K562 (cell line): Measurements from ENCODE around the gene NUDT1. TPM values are rescaled to one million over a fixed set of nuclear protein-coding genes. Genes with fewer than 3 reads are reported as not detected.

Source experiments
- ATAC-seq: fragments of 200-7000 bp; cut with Tn5 transposase; 3 replicates; pipeline ENCODE4 v1.9.1; 2020; ENCODE audit warnings: moderate library complexity
- BruUV-seq: library from RNA; stranded (reverse); fragments of 400-500 nt; replicated peaks from 2 replicates; lab custom pipeline; 2021; lab: Mats Ljungman, UMichigan
- CTCF ChIA-PET: fragments of 300-600 bp; formaldehyde crosslinking; extraction: SDS; loops from one replicate; lab custom pipeline; 2021; ENCODE audit warnings: low intra/inter-chr PET ratio; lab: Yijun Ruan, JAX
- POLR2A ChIA-PET: fragments of 300-600, 350-650 bp; sonication (Branson Sonifier 250); formaldehyde crosslinking; extraction: SDS; loops from one replicate; lab custom pipeline; 2021; ENCODE audit warnings: antibody characterized with exemption, inconsistent platforms; lab: Yijun Ruan, JAX
- DNase-seq, 4 experiments: peaks; one replicate each; pipeline versions ENCODE4 v3.0.0 to v3.0.0-alpha.2; 2011 to 2018; ENCODE audit warnings: low spot score in 3 of 4, mixed read lengths in 3 of 4; ENCODE audit errors: extremely low read depth in 1 of 4
- FAIRE-seq: peaks from 2 replicates; lab custom pipeline; 2011; peaks lifted over from hg19 to GRCh38; lab: Jason Lieb, UNC
- H2AFZ ChIP-seq: 2 replicates; pipeline ENCODE4 v1.6.0; 2011; ENCODE audit warnings: low read depth, low read length, control low read depth, inconsistent platforms
- H3K27ac ChIP-seq: fragments of 200-600 bp; 3 replicates; pipeline ENCODE4 v1.8.0; 2011; ENCODE audit warnings: low read depth, mild to moderate bottlenecking, control low read depth, inconsistent platforms, low read length, moderate library complexity, mixed read lengths; ENCODE audit errors: extremely low read depth
- H3K27me3 ChIP-seq, 2 experiments: fragments of 300-600 bp in 1 of 2; 2 replicates in 1 of 2; 3 replicates in 1 of 2; pipeline versions ENCODE4 v1.6.0 to v1.8.0; 2011; ENCODE audit warnings: inconsistent platforms in 2 of 2, low read length in 2 of 2, mild to moderate bottlenecking in 1 of 2, mixed read lengths in 1 of 2, moderate library complexity in 1 of 2; ENCODE audit not compliant: control insufficient read depth in 2 of 2, insufficient read depth in 2 of 2
- H3K36me3 ChIP-seq: fragments of 300-600 bp; 3 replicates; pipeline ENCODE4 v1.8.0; 2011; ENCODE audit warnings: mild to moderate bottlenecking, low read length, inconsistent platforms; ENCODE audit not compliant: control insufficient read depth, insufficient read depth
- H3K4me1 ChIP-seq, 2 experiments: fragments of 200-600 bp in 1 of 2; replicated peaks in 1 of 2; 2 replicates in 1 of 2; 3 replicates in 1 of 2; pipeline versions ENCODE4 v1.5.1 to v1.8.0; 2011; ENCODE audit warnings: inconsistent platforms in 2 of 2, low read length in 2 of 2, mild to moderate bottlenecking in 1 of 2, mixed read lengths in 1 of 2, moderate library complexity in 1 of 2; ENCODE audit not compliant: control insufficient read depth in 2 of 2, insufficient read depth in 2 of 2
- H3K4me2 ChIP-seq: 2 replicates; pipeline ENCODE4 v1.6.1; 2011; ENCODE audit warnings: low read length, control low read depth, inconsistent platforms, mixed read lengths; ENCODE audit not compliant: insufficient read depth
- H3K4me3 ChIP-seq: fragments of 200-600 bp; sonication (generic), shearing (Covaris generic); 2 replicates; pipeline ENCODE4 v1.5.1; 2016; ENCODE audit warnings: control low read depth, inconsistent platforms
- H3K79me2 ChIP-seq: fragments of 200-600 bp; 3 replicates; pipeline ENCODE4 v1.8.0; 2011; ENCODE audit warnings: low read length, inconsistent platforms; ENCODE audit not compliant: control insufficient read depth, insufficient read depth
- H3K9ac ChIP-seq, 2 experiments: 2 replicates each; pipeline versions ENCODE4 v1.6.0 to v1.6.1; 2011; ENCODE audit warnings: low read depth in 2 of 2, low read length in 2 of 2, control low read depth in 1 of 2, inconsistent platforms in 1 of 2, mild to moderate bottlenecking in 1 of 2, mixed read lengths in 1 of 2; ENCODE audit not compliant: insufficient read depth in 1 of 2
- H3K9me1 ChIP-seq: one replicate; pipeline ENCODE4 v1.6.0; 2011; ENCODE audit warnings: inconsistent platforms, mild to moderate bottlenecking, low read length, moderate library complexity; ENCODE audit not compliant: control insufficient read depth, insufficient read depth
- H3K9me3 ChIP-seq: replicated peaks from 2 replicates; pipeline ENCODE4 v1.5.1; 2011; ENCODE audit warnings: low read depth, low read length, inconsistent platforms; ENCODE audit not compliant: control insufficient read depth, insufficient read depth
- H4K20me1 ChIP-seq: replicated peaks from 2 replicates; pipeline ENCODE4 v1.6.1; 2011; ENCODE audit warnings: low read length, inconsistent platforms, mixed read lengths; ENCODE audit not compliant: control insufficient read depth, insufficient read depth
- POLR2G ChIP-seq: fragments of 200-400 bp; formaldehyde crosslinking; IDR thresholded peaks from 2 replicates; pipeline ENCODE4 v1.6.1; 2017; ENCODE audit warnings: low read depth, mild to moderate bottlenecking, antibody characterized with exemption, low read length, moderate library complexity
- RBM22 ChIP-seq: fragments of 200-400 bp; formaldehyde crosslinking; IDR thresholded peaks from 2 replicates; pipeline ENCODE4 v1.6.1; 2018; ENCODE audit warnings: low read length, low read depth; ENCODE audit not compliant: poor library complexity, severe bottlenecking
- WGBS: fragments of 100-300 bp; shearing (Covaris generic); methylation state at CpG from one replicate; pipeline ENCODE4 v1.1.6; 2016; ENCODE audit warnings: low coverage, mixed read lengths; ENCODE audit not compliant: insufficient coverage; ENCODE audit errors: missing lambda C conversion rate; 5-methylcytosine and 5-hydroxymethylcytosine counted together
- in situ Hi-C: fragments of 300-500 bp; cut with MboI; formaldehyde crosslinking; loops from 4 replicates; pipeline ENCODE4 v1.15.0; 2018; ENCODE audit warnings: inconsistent platforms, mixed read lengths
- intact Hi-C: fragments of 100-400 bp; cut with micrococcal nuclease; formaldehyde crosslinking; loops from 2 replicates; pipeline ENCODE4 v1.14.2; 2022
- polyA plus RNA-seq, 8 experiments: library from polyadenylated mRNA; depleted of rRNA in 4 of 8; stranded (reverse) in 5 of 8; unstranded in 3 of 8; fragments of >200 nt; fragmentation: Nextera tagmentation in 2 of 8; fragmentation: Illumina TruSeq in 1 of 8; extraction: Ambion mirVana in 2 of 8; extraction: Trizol in 1 of 8; gene quantifications; 2 replicates each; pipeline versions ENCODE4 v1.2.1 to v1.2.3, GENCODE V29; 2011 to 2014; ENCODE audit warnings: inconsistent platforms in 1 of 8, missing spikeins in 1 of 8
- total RNA-seq, 7 experiments: library from RNA; depleted of rRNA in 6 of 7; stranded (reverse); fragments of >200 nt in 6 of 7; fragmentation: Illumina TruSeq in 2 of 7; extraction: Trizol in 2 of 7; gene quantifications; 2 replicates each; pipeline versions ENCODE4 v1.2.1 to v1.2.3, GENCODE V29; 2011 to 2021; ENCODE audit warnings: low replicate concordance in 1 of 7
- TF ChIP-seq, protein P1 (sequence below), 2 experiments: fragments of 250-450 bp in 1 of 2; fragments of 450-650 bp in 1 of 2; sonication (Bioruptor Pico) in 1 of 2; IDR thresholded peaks; 2 replicates each; pipeline versions ENCODE4 v1.6.1 to v1.8.0; 2016 to 2021; ENCODE audit warnings: mild to moderate bottlenecking in 2 of 2, moderate library complexity in 2 of 2, missing compliant biosample characterization in 1 of 2, missing genetic modification characterization in 1 of 2

The NUDT1 gene
- total and polyA plus RNA-seq, 9 of the 15 experiments (the other 6 are each of a cell fraction or from before 2014, with no cell fraction given) = 5.3 to 73.3 (median 29.6) TPM

DNA sequence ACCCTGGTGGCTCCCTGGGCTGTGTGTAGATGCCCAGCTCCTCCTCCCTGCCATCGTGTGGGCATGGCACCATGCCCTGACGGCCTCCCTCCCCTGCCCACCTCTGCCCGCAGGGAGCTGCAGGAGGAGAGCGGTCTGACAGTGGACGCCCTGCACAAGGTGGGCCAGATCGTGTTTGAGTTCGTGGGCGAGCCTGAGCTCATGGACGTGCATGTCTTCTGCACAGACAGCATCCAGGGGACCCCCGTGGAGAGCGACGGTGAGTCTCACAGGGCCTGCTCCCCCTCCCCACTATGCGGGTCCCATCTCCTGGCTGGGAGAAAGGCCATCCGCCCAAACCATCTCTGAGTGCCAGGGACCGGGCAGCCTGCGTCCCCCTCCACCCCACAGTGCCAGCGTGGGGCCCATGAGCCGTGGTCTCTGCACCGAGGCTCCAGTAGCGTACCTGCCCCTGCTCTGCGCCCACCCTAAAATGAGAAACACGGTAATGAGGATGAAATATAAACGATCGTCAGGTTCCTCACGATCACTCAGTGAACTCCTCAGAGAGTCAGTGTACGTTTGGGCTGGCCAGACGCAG, 7.8 kb downstream of the NUDT1 start:
- Histone ChIP-seq H3K36me3 (peaks cover 40% of the 10 kb centered on the region; the same call in 2 of the 3 replicates), H3K27ac (no peak overlapping the region), H3K9me1 (peaks cover 2% of the 10 kb centered on the region), H3K27me3 (no peaks in the 10 kb centered on the region), H3K79me2 (no peaks in the 10 kb centered on the region), H2AFZ (no peak overlapping the region), H3K9ac (peak overlapping the region in 1 of 2 experiments; percentile 79; a peak in 1 of 4 replicates), H3K4me1 (peaks cover 9 to 37% of the 10 kb centered on the region in 2 experiments; a peak in 3 of 5 replicates), H4K20me1 (no peaks in the 10 kb centered on the region), H3K4me3 (no peak overlapping the region), H3K4me2 (no peak overlapping the region), H3K9me3 (no peaks in the 10 kb centered on the region)
- 83% methylated on average over 26 of the region's 27 CpGs for WGBS
- FAIRE-seq (no peak), DNase-seq (no peak), ATAC-seq (no peak)
- intact Hi-C loops = no loop called here
- in situ Hi-C loops = loop anchor here (5.0 kb wide), 2 partner anchors 97 to 807 kb away; no protein-coding TSS in a partner anchor
- no TSS peak for BruUV-seq
- CTCF ChIA-PET = no interaction called here
- TF ChIP-seq POLR2G (peak; percentile 64), RBM22 (peak; percentile 59)
- TF ChIP-seq, protein P1, sequence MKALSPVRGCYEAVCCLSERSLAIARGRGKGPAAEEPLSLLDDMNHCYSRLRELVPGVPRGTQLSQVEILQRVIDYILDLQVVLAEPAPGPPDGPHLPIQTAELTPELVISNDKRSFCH (CRISPR knock-in tag; IDR thresholded peaks at IDR 0.05) = no peak
- TF ChIP-seq, protein P1 (tag; IDR thresholded peaks at IDR 0.05) = no peak
- POLR2A ChIA-PET = interaction anchor here (0.6 to 2.5 kb wide), 4 partner anchors 10 to 35 kb away, joined by 3 to 9 read pairs (median 4); no protein-coding TSS in a partner anchor
